CD4-positive, alpha-beta T cell treated with Interleukin-6 at 100 ng/mL for 8 hours (primary cell): Measurements from ENCODE around the gene BRAP.
"Not testable (repeated sequence)": the region's sequence is repeated elsewhere in the genome, so short reads cannot be mapped to it uniquely, and the experiment has no call there.

ENCODE experiments used
- DNase-seq: peaks from one replicate; pipeline ENCODE4 v3.0.0-alpha.2; 2020; ENCODE audit warnings: mixed read lengths, low spot score

Gene BRAP, protein sequence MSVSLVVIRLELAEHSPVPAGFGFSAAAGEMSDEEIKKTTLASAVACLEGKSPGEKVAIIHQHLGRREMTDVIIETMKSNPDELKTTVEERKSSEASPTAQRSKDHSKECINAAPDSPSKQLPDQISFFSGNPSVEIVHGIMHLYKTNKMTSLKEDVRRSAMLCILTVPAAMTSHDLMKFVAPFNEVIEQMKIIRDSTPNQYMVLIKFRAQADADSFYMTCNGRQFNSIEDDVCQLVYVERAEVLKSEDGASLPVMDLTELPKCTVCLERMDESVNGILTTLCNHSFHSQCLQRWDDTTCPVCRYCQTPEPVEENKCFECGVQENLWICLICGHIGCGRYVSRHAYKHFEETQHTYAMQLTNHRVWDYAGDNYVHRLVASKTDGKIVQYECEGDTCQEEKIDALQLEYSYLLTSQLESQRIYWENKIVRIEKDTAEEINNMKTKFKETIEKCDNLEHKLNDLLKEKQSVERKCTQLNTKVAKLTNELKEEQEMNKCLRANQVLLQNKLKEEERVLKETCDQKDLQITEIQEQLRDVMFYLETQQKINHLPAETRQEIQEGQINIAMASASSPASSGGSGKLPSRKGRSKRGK

DNA sequence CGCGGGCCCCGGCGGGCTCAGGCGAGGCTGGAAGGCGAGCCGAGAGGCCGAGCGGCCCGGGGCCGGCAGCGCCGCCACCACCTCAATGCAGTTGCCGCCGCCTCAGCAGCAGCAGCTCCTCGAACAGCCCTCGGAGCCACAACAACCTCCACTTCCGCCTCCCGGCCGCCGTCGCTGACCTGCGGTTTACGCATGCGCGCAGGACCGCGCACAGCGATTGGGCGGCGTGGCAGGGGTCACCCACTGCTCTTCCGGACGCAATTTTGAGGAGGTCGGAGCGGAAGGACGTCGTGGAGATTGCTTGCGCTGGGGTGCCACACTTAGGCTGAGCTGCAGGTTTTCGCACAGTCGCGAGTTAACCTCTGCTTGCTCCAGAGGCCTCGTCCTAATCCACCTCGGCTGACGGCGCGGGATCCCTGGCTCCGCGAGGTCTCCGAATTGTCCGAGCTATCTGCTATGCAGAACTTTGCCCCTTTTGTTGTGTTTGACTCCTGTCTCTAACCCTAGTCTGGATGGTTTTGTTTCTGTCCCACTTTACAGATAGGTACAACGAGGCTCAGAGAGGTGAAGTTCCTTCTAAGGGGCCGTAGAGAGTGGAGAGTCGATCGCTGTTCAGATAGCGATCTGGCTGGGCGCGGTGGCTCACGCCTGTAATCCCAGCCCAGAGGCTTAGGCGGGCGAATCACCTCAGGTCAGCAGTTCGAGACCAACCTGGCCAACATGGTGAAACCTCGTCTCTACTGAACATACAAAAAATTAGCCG lies at the start of gene BRAP, which contains the start of gene ACAD10:
BRAP (minus strand) TSS at position 146 of the 763 bp plus-strand sequence. CDS start 164 bp downstream, outside the sequence.
ACAD10 (plus strand) TSS at position 243 of the 763 bp plus-strand sequence. CDS start 6,657 bp downstream, outside the sequence.
- peak; percentile 92 for DNase-seq

DNA sequence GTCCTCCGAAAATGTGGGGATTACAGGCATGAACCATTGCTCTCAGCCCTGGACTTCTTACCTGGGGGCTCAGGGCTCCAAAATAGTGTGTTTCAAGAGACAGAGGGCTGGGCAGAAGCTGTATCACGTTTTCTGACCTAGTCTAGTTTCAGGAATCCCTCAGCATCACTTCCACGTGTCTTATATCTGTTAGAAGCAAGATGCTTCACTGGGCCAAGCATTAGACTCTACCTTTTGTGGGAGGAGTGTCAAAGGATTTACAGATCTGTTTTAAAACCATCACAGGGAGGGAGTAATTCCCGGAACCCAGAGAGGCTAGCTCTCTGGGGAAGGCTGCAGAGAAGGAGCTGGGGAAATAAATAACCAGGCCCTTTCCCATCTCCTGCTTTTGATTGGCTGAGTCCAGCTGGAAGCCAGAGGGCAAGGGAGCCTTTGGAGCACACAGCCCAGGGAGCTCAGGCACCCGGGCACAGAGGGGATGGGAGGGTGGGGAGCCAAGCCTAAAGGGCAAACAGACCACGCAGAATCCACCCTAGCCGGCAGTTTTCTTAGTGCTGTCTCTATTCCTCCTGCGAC lies 47.7 kb upstream of the BRAP start:
- no peak for DNase-seq

DNA sequence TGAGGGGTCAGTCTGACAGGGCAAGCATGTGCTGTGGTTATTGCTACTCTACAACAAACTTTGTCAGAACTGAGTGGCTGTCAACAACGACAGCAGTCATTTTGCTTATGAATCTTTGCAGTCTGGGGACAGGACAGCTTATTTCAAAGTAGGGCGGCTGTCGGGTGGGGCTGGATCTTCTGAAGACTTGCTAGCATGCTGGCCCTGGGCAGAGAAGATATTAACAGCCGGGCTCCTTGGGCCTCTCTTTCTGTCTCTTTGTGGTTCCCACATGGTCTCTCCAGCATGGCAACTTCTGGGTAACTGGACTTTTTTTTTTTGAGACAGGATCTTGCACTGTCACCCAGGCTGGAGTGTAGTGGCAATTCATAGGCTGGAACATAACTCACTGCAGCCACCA lies 47.0 kb upstream of the BRAP start:
- DNase-seq: no peak

DNA sequence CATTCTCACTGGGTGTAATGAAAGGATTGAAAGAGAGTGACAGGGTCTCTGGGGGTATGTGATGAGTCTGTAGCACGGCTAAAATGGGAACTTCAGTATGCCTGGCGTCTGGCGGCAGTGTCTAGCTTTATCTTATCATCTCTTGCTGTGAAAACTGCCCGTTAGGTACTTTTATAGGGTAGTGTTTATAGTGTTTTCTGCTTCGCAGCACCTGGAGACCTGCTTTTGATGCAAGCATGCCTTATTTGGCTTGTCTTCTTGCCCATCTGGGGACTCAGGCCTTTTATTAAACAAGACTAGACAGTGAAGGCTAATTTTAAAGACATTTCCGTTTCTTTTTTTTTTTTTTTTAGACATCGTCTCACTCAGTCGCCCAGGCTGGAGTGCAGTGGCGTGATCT lies 44.7 kb upstream of the BRAP start:
- no peak for DNase-seq

DNA sequence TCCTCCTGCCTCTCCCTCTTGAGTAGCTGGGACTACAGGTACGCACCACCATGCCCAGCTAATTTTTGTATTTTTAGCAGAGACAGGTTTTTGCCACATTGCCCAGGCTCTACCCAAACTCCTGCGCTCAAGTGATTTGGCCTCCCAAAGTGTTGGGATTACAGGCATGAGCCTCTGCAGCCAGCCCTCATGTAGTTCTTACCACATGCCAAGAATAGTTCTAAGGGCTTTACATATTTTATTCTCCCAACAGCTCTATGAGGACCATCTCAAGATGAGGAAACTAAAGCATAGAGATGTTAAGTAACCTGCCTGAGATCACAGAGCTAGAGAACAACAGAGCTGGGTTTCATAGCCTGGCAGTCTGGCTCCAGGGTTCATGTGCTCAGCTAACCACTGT lies 43.0 kb upstream of the BRAP start:
- no peak for DNase-seq

DNA sequence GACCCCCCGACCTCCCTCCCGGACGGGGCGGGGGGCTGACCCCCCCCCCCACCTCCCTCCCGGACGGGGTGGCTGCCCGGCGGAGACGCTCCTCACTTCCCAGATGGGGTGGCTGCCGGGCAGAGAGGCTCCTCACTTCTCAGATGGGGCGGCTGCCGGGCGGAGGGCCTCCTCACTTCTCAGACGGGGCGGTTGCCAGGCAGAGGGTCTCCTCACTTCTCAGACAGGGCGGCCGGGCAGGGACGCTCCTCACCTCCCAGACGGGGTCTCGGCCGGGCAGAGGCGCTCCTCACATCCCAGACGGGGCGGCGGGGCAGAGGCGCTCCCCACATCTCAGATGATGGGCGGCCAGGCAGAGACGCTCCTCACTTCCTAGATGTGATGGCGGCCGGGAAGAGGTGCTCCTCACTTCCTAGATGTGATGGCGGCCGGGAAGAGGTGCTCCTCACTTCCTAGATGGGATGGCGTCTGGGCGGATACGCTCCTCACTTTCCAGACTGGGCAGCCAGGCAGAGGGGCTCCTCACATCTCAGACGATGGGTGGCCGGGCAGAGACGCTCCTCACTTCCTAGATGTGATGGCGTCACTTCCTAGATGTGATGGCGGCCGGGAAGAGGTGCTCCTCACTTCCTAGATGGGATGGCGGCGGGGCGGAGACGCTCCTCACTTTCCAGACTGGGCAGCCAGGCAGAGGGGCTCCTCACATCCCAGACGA lies 38.0 kb upstream of the BRAP start:
- not testable (repeated sequence) for DNase-seq

DNA sequence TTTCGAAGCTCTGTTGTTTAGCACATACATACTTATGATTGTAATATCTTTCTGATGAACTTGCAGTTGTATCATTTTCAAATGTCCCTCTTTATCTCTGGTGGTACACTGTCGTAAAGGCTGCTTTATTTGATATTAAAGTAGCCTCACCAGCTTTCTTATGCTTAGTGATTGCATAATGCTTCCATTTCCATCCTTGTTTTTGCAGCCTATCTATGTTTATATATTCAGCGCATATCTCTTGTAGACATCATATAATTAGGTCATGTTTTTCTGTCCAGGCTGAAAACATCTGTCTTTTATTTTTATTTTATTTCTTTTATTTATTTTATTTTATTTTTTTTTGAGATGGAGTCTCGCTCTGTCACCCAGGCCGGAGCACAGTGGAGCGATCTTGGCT lies 34.7 kb upstream of the BRAP start:
- DNase-seq: no peak

DNA sequence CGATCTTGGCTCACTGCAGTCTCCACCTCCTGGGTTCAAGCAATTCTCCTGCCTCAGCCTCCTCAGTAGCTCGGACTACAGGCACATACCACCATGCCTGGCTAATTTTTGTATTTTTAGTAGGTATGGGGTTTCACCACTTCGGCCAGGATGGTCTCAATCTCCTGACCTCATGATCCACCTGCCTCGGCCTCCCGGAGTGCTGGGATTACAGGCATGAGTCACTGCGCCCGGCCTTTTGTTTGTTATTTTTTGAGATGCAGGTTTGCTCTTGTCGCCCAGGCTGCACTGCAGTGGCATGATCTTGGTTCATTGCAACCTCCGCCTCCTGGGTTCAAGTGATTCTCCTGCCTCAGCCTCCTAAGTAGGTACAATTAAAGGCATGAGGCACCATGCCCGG lies 33.6 kb upstream of the BRAP start:
- not testable (repeated sequence) for DNase-seq

DNA sequence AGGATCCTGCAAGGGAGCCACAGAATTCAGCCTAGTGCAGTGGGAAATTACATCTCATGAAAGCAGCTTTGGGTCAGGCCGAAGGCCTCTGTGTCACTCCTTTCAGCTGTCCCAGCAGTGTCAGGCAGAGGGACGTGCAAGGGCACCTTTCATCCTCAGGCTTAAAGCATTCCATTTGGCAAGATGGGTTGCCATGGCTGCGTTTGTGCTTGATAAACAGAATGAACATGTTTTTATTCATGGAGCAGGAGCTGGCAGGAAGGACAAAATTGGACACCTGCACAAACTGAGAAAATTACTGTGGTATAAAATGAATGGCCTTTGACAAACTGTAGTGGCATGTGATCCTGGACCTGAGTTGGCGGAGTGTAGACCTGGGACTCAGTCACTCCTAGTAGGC lies 29.5 kb upstream of the BRAP start:
- DNase-seq: no peak

DNA sequence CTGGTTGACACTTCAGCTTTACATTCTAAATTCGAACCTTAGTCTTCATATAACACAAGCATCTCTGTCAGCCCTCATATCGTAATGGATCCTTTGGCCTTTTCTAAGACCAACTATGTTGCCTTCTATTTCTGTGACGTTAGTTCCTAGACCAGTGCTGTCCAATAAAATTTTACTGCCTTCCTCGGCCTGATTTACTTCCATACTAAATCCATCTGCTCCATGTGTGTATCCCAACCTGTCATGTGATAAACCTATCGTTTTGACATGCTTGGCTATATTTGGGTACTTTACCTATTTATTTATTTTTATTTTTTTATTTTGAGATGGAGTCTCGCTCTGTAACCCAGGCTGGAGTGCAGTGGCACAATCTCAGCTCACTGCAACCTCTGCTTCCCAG lies 20.4 kb upstream of the BRAP start:
- DNase-seq: no peak

DNA sequence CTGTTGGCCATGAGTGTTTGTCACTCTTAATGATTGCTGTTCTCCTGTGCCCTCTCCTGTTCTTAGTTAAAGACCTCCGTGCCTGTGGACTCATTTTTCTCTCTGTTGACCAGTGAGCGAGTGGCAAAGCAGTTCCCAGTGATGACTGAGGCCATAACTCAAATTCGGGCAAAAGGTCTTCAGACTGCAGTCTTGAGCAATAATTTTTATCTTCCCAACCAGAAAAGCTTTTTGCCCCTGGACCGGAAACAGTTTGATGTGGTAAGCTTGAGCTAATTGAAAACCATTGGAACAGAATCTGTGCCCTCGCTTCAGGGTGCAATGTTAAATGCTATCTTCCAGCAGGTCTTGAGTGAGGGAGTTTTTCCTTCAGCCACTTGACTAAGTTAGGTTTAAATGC lies 19.9 kb upstream of the BRAP start:
- DNase-seq: no peak

DNA sequence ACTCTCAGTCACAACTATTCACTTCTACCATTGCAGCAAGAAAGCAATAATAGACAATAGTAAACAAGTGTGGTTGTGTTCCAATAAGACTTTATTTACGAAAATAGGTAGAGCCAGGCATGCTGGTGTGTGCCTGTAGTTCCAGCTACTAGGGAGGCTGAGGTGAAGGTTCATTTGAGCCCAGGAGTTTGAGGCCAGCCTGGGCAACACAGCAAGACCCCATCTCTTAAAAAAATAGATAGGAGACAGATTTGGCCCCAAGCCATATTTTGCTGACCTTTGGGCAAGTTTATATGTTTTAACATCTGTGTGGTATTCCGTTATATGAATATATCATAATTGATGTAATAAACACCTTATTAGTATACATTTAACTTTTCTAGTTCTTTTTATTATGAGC lies 14.2 kb upstream of the BRAP start:
- no peak for DNase-seq

DNA sequence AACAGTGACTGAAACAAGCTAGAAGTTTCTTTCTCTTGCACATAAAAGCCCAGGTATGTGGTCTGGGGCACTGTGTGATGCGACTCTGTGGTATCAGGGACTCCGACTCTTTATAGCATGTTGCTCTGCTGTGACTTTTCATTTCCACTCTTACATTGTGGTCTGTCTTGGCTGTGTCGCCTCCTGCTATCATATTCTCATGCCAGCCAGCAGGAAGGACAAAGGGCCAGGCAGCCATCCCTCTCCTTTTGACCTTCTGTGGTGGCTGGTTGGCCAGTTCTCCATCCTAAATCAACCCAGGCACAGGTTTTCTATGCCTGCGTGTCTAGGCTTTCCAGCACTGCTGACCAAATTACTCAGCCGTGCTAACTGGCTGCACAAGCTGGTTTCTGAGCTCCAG lies 8.1 kb upstream of the BRAP start:
- DNase-seq: no peak

DNA sequence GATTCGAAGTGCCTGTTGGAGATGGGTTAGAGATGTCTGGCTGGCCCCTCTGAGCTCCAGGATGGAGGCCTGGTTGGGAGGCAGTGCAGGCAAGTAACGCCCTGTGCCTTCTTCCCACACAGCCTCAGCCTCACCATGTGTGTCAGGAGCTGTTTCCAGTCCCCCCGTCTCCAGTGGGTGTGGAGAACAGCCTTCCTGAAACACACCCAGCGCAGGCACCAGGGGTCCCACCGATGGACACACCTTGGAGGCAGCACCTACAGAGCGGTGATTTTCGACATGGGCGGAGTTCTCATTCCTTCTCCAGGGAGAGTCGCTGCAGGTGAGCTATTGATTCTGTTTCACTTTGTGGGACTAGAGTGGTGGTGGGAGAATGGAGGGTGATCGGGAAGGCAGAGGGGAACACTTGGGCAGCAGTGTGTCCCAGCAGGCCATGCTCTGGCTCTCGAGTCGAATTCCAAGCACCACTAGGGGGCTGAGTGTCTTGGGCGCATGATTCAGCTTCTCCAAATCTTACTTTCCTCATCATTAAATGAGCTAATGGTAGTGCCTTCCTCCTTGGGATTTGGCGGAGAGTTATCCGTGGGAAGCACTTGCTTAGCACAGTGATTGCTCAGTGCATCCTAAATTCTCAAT lies 6.9 kb upstream of the BRAP start:
- no peak for DNase-seq

DNA sequence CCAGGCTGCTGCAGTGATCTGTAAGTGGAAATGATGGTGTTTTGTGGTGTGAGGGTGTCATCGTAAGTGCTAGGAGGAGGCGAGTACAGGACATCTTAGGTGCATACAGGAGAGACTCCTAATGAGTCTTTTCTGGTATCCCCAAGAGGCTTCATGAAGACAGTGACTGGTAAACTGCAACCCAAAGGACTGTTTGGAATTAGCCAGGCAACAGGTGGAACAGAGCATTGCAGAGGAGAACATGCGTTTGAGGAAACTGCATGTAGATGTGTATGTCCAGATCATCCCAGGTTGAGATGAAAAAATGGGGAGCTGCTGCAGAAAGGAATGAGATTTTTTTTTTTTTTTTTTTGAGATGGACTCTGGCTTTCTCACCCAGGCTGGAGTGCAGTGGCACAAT lies 5.5 kb upstream of the BRAP start:
- no peak for DNase-seq

DNA sequence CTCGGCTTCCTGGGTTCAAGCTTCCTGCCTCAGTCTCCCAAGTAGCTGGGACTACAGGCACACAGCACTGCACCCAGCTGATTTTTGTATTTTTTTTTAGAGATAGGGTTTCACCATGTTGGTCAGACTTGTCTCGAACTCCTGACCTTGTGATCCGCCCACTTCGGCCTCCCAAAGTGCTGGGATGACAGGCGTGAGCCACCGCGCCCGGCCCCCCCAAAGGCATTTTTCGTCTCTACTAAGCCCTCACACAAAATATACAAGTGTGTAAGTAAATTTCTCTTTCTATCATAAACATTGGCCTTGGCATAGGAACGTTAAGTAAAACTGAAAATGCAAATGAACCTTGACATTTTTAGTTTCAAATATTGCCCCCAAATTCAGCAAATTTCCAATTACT lies 2.2 kb upstream of the BRAP start:
- DNase-seq: no peak

DNA sequence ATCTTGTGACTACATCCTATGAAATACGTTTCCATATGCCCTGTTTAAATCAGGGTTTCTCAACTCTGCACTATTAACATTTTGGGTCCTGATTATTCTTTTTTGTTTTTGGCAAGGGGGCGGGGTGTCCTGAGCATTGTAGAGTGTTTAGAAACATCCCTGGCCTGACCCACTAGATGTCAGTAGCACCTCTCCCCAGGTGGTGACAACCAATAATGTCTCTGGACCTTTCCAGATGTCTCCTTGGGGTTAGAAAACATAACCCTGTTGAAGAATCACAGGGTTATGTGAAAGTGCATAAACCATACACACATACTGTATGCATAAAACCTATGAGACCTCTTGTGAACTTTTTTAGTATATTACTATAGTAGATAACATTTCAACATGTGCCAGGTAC lies 1.5 kb upstream of the BRAP start:
- no peak for DNase-seq

DNA sequence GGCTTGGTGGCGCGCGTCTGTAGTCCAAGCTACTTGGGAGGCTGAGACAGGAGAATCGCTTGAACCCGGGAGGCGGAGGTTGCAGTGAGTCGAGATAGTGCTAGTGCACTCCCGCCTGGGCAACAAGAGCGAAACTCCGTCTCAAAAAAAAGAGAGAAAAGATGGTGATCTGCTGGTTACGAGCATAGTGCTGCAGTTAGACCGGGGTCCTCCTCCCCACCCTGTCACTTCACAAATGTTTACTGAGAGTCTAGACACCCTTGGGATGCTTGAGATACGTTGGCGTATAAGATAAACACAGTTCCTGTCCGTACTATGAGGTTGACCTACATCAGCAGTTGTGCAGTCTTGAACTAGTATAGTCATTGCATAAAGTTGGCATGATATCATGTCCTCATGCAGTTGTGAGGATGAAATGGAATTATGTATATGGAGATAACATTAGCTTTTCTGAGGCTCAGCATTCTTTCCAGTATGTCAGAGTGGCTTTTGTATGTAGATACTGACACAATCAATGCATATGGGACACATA lies 884 bp upstream of the BRAP start:
- DNase-seq: no peak

DNA sequence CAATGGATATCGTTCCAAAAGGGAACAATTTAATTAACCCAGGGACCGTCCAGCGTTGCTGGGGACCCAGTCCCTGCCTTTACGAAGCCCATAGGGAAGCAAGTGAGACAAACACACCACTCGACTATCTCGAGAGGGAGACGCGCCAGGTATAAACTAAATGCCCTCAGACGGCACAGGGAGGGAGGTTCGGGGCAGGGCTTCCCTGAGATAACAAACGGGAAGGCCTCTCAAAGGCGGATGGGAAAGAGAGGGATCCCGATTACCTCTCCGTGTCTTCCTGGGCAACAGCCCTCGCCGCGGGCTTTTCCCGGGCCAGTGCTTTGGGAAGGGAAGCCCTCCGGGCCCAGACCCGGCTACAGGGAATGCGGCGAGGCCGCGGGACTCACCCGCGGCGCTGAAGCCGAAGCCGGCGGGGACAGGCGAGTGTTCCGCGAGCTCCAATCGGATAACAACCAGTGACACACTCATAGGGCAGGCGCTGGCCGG lies 390 bp downstream of the BRAP start:
- no peak for DNase-seq

DNA sequence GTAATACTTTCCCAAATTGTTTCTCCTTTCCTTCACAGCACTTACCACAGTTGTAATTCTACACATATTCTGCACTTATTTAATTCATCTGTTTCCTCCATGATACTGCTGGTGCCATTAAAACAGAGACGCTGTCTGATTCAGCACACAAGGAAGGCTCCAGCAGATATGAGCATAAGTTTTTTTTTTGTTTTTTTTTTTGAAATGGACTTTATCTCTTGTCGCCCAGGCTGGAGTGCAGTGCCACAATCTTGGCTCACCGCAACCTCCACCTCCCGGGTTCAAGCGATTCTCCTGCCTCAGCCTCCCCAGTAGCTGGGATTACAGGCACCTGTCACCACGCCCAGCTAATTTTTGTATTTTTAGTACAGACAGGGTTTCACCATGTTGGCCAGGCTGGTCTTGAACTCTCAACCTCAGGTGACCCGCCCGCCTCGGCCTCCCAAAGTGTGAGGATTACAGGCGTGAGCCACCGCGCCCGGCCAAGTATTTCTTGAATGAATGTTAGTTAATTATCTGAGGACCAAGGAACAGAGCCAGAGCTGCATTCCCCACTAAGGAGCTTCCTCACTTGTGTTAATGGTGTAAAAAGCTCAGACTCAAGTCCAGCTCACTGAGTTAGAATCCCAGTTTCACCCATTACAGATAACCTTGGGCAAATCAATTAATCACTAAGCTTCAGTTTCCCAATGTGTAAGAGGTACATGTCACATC lies 1.1 kb downstream of the BRAP start:
- DNase-seq: not testable (repeated sequence)
